Measurements from ENCODE around the gene KHDRBS2. TPM values are rescaled to one million over a fixed set of nuclear protein-coding genes. Genes with fewer than 3 reads are reported as not detected.

KHDRBS2 gene
- total and polyA plus RNA-seq, 2 of the 4 experiments (the other 2 are of a cell fraction) = not detected

GRCh38 chr6:62035952-62036351 lies 250.1 kb downstream of the KHDRBS2 start:
- no peak overlapping the region for H3K4ac ChIP-seq (ENCODE audit: low read depth, low read length)
- H2BK15ac ChIP-seq (ENCODE audit: low read depth, low read length) = no peak overlapping the region
- H2AFZ ChIP-seq (replicated peaks; ENCODE audit: low read length, poor library complexity) = no peak overlapping the region
- H2AK5ac ChIP-seq (ENCODE audit: low read depth, low read length) = no peak overlapping the region
- H4K5ac ChIP-seq (ENCODE audit: low read depth, low read length) = no peak overlapping the region
- dilution Hi-C loops (cut with HindIII; ENCODE audit: low sequenced_read_pairs, unreplicated experiment) (no loop called here), in situ Hi-C loops (cut with MboI; ENCODE audit: low sequenced_read_pairs) (no loop called here), intact Hi-C loops (cut with micrococcal nuclease) (no loop called here)
- H2BK20ac ChIP-seq (ENCODE audit: low read depth, low read length) = no peak overlapping the region
- H3K14ac ChIP-seq (replicated peaks; ENCODE audit: low read depth, low read length) = no peak overlapping the region
- H3K9ac ChIP-seq (ENCODE audit: low read depth, low read length) = no peak overlapping the region
- H3K23ac ChIP-seq (ENCODE audit: low read depth, low read length) = no peak overlapping the region
- H3K18ac ChIP-seq (ENCODE audit: low read depth, low read length) = no peak overlapping the region
- no peak overlapping the region for H4K8ac ChIP-seq (ENCODE audit: low read depth in 2 of 2, low read length in 2 of 2)
- no peak overlapping the region for H3K4me3 ChIP-seq (ENCODE audit: insufficient read depth, low read depth, low read length)
- no peak overlapping the region for H2BK5ac ChIP-seq (ENCODE audit: low read depth, low read length, poor library complexity, severe bottlenecking)
- WGBS, 2 experiments (ENCODE audit: extremely low coverage in 2 of 2, insufficient read length in 1 of 2) = no CpG with 5 or more reads among the region's 1 CpG
- no peak for ATAC-seq (ENCODE audit: low read depth)
- H4K20me1 ChIP-seq (ENCODE audit: insufficient read depth, low read length) = no peaks in the 10 kb centered on the region
- DNase-seq = no peak
- TF ChIP-seq RFX5 (IDR thresholded peaks at IDR 0.05; ENCODE audit: low read depth, low read length) (no peak), SMC3 (IDR thresholded peaks at IDR 0.05; ENCODE audit: low read depth, low read length) (no peak), RCOR1 (IDR thresholded peaks at IDR 0.05; ENCODE audit: insufficient replicate concordance, low read length) (no peak), BHLHE40 (IDR thresholded peaks at IDR 0.05; ENCODE audit: low read depth, low read length) (no peak), FOS (IDR thresholded peaks at IDR 0.05; ENCODE audit: low read depth, low read length) (no peak), ELK1 (IDR thresholded peaks at IDR 0.05; ENCODE audit: borderline replicate concordance, low read depth, low read length) (no peak), CTCF (conservative IDR thresholded peaks at IDR 0.05; ENCODE audit: low read depth, low read length) (no peak), NFE2L2 (IDR thresholded peaks at IDR 0.05; ENCODE audit: low read depth, low read length) (no peak), POLR2A (IDR thresholded peaks at IDR 0.05; ENCODE audit: low read depth, low read length) (no peak), CHD1 (IDR thresholded peaks at IDR 0.05; ENCODE audit: low read depth, low read length) (no peak), MAFK (IDR thresholded peaks at IDR 0.05; ENCODE audit: low read depth, low read length) (no peak), USF2 (IDR thresholded peaks at IDR 0.05; ENCODE audit: low read depth, low read length) (no peak), CEBPB (IDR thresholded peaks at IDR 0.05; ENCODE audit: low read depth, low read length) (no peak), MAZ (IDR thresholded peaks at IDR 0.05; ENCODE audit: borderline replicate concordance, low read depth, low read length) (no peak), MXI1 (IDR thresholded peaks at IDR 0.05; ENCODE audit: borderline replicate concordance, low read depth, low read length) (no peak), RAD21 (IDR thresholded peaks at IDR 0.05; ENCODE audit: low read length) (no peak)
- no peak overlapping the region for H3K56ac ChIP-seq (ENCODE audit: extremely low read depth, insufficient read depth, low read length)
- H3K9me3 ChIP-seq (ENCODE audit: control insufficient read depth, insufficient read depth, low read length) = peaks cover 6% of the 10 kb centered on the region; the same call in 1 of the 2 replicates
- H3K36me3 ChIP-seq (ENCODE audit: control insufficient read depth, insufficient read depth, low read length) = no peaks in the 10 kb centered on the region
- H3K4me2 ChIP-seq (ENCODE audit: low read depth, low read length) = no peak overlapping the region
- POLR2A ChIA-PET (ENCODE audit: unreplicated experiment) = no interaction called here
- H3K9me1 ChIP-seq (ENCODE audit: insufficient read depth, low read length) = no peaks in the 10 kb centered on the region
- CTCF ChIA-PET = no interaction called here
- H3K27me3 ChIP-seq (ENCODE audit: control insufficient read depth, insufficient read depth, low read length) = no peaks in the 10 kb centered on the region
- H2AK9ac ChIP-seq (replicated peaks; ENCODE audit: low read depth, low read length, poor library complexity) = no peak overlapping the region
- no peak overlapping the region for H2BK120ac ChIP-seq (ENCODE audit: low read depth, low read length)
- H3K79me1 ChIP-seq (ENCODE audit: low read depth in 1 of 2, low read length in 2 of 2) = no peaks in the 10 kb centered on the region
- H3K27ac ChIP-seq (ENCODE audit: insufficient read depth, low read length) = no peak overlapping the region
- no peaks in the 10 kb centered on the region for H3K4me1 ChIP-seq (ENCODE audit: control insufficient read depth, insufficient read depth, low read length)
- H4K91ac ChIP-seq (ENCODE audit: insufficient read depth, low read depth, low read length) = no peak overlapping the region
- no TSS peak for BruUV-seq (replicated peaks)

All from IMR-90 (cell line).